SU-DHL-6 (cell line): ENCODE data around the gene C17orf107.

Experiments used
- CTCF ChIP-seq: fragments of 200-600 bp; sonication (generic); IDR thresholded peaks from one replicate; pipeline ENCODE4 v1.5.1; 2017; ENCODE audit warnings: antibody characterized with exemption, mild to moderate bottlenecking, low read length, moderate library complexity; ENCODE audit not compliant: insufficient read depth, poor library complexity, severe bottlenecking
- EZH2phosphoT487 ChIP-seq: fragments of 200-600 bp; sonication (generic), shearing (Covaris generic); conservative IDR thresholded peaks from 2 replicates; pipeline ENCODE4 v1.6.1; 2018; ENCODE audit warnings: mild to moderate bottlenecking, antibody characterized with exemption, low read length, moderate library complexity, mixed read lengths

- TF ChIP-seq CTCF: no peak
- TF ChIP-seq EZH2phosphoT487: no peak
Observed at GRCh38 chr17:4884489-4884888, 14.8 kb upstream of the C17orf107 start.
